HepG2 (cell line): ENCODE results near the gene BRMS1. TPM values are rescaled to one million over a fixed set of nuclear protein-coding genes. Genes with fewer than 3 reads are reported as not detected.

Experiments
- AKNA ChIP-seq: sonication (generic); formaldehyde crosslinking; IDR thresholded peaks from 2 replicates; pipeline ENCODE4 v1.4.0; 2020; ENCODE audit warnings: missing genetic modification reagents, borderline replicate concordance
- CBFB ChIP-seq: sonication (generic); formaldehyde crosslinking; IDR thresholded peaks from 2 replicates; pipeline ENCODE4 v1.4.0; 2020; ENCODE audit warnings: missing genetic modification reagents
- E2F5 ChIP-seq: sonication (generic); formaldehyde crosslinking; conservative IDR thresholded peaks from 2 replicates; pipeline ENCODE4 v1.4.0; 2020; ENCODE audit warnings: missing genetic modification reagents
- FOXA1 ChIP-seq, 2 experiments: fragments of 450-650 bp in 1 of 2; sonication (generic) in 1 of 2; formaldehyde crosslinking in 1 of 2; IDR thresholded peaks; 2 replicates each; pipeline versions ENCODE4 v1.4.0 to v1.6.1; 2016 to 2020; ENCODE audit warnings: missing genetic modification reagents in 1 of 2
- FOXO1 ChIP-seq: sonication (generic); formaldehyde crosslinking; IDR thresholded peaks from 2 replicates; pipeline ENCODE4 v1.4.0; 2020; ENCODE audit warnings: missing genetic modification reagents
- IKZF1 ChIP-seq: fragments of 450-650 bp; IDR thresholded peaks from 2 replicates; pipeline ENCODE4 v1.7.1; 2016
- KAT2B ChIP-seq: fragments of 150-350 bp; IDR thresholded peaks from 2 replicates; pipeline ENCODE4 v1.6.1; 2014; ENCODE audit warnings: low read depth, low read length, borderline replicate concordance
- MTA3 ChIP-seq: sonication (generic); formaldehyde crosslinking; IDR thresholded peaks from 2 replicates; pipeline ENCODE4 v1.4.0; 2020; ENCODE audit warnings: missing genetic modification reagents
- SKI ChIP-seq: fragments of 450-650 bp; IDR thresholded peaks from one replicate; pipeline ENCODE4 v1.6.1; 2018; ENCODE audit warnings: mild to moderate bottlenecking; ENCODE audit not compliant: partially characterized antibody
- ZC3H13 ChIP-seq: sonication (generic); formaldehyde crosslinking; IDR thresholded peaks from 2 replicates; pipeline ENCODE4 v1.8.1; 2023; ENCODE audit warnings: mild to moderate bottlenecking, missing genetic modification reagents, moderate library complexity
- ZNF260 ChIP-seq: sonication (generic); formaldehyde crosslinking; IDR thresholded peaks from 2 replicates; pipeline ENCODE4 v1.4.0; 2020; ENCODE audit warnings: missing genetic modification reagents, low read depth, mild to moderate bottlenecking, borderline replicate concordance
- ZNF337 ChIP-seq: sonication (generic); formaldehyde crosslinking; IDR thresholded peaks from 2 replicates; pipeline ENCODE4 v1.5.1; 2020; ENCODE audit warnings: missing genetic modification reagents, low read depth, mild to moderate bottlenecking, borderline replicate concordance
- ZNF609 ChIP-seq: sonication (generic); formaldehyde crosslinking; IDR thresholded peaks from 2 replicates; pipeline ENCODE4 v1.4.0; 2020; ENCODE audit warnings: mild to moderate bottlenecking, missing genetic modification reagents, borderline replicate concordance
- ZNF878 ChIP-seq: sonication (generic); formaldehyde crosslinking; IDR thresholded peaks from 2 replicates; pipeline ENCODE4 v1.8.1; 2023; ENCODE audit warnings: mild to moderate bottlenecking, missing genetic modification reagents, moderate library complexity
- polyA plus RNA-seq, 8 experiments: library from polyadenylated mRNA; depleted of rRNA in 3 of 8; stranded (reverse) in 7 of 8; unstranded in 1 of 8; fragments of >200 nt; fragmentation: Illumina TruSeq in 4 of 8; extraction: Trizol in 4 of 8; gene quantifications; 2 replicates each; pipeline versions ENCODE4 v1.2.1 to v1.2.3, GENCODE V29; 2011 to 2016; ENCODE audit warnings: low read depth in 4 of 8, missing spikeins in 1 of 8, mixed read lengths in 1 of 8; ENCODE audit not compliant: insufficient read depth in 1 of 8
- total RNA-seq, 5 experiments: library from RNA; depleted of rRNA; stranded (reverse); fragments of >200 nt; fragmentation: Illumina TruSeq; extraction: Trizol; gene quantifications; 2 replicates each; pipeline ENCODE4 v1.2.3, GENCODE V29; 2016; ENCODE audit warnings: low read depth in 1 of 5

Gene BRMS1
- total and polyA plus RNA-seq, 2 of the 13 experiments (the other 11 are each of a cell fraction or from before 2014, with no cell fraction given): 15.8 to 55.7 TPM

- TF ChIP-seq ZNF609 (CRISPR knock-in tag): peak; percentile 32; the same call in 1 of the 2 replicates
- no peak for TF ChIP-seq FOXA1 (IDR thresholded peaks at IDR 0.05)
- no peak for TF ChIP-seq FOXA1 (CRISPR knock-in tag; IDR thresholded peaks at IDR 0.05)
- TF ChIP-seq MTA3 (CRISPR knock-in tag): no peak
- no peak for TF ChIP-seq E2F5 (CRISPR knock-in tag)
- TF ChIP-seq AKNA (CRISPR knock-in tag): no peak
- TF ChIP-seq SKI: peak; percentile 55
- 0 out of 2 replicates have a peak, but pooled peaks have one; percentile 36 for TF ChIP-seq ZNF878 (CRISPR knock-in tag)
- TF ChIP-seq ZC3H13 (CRISPR knock-in tag): peak; percentile 86; the same call in 1 of the 2 replicates
- TF ChIP-seq ZNF260 (CRISPR knock-in tag): no peak
- no peak for TF ChIP-seq FOXO1 (CRISPR knock-in tag)
- no peak for TF ChIP-seq ZNF337
- no peak for TF ChIP-seq IKZF1
- no peak for TF ChIP-seq KAT2B
- TF ChIP-seq CBFB (CRISPR knock-in tag): peak; percentile 93; the same call in 1 of the 2 replicates
Observed at GRCh38 chr11:66336234-66337102, 8.4 kb downstream of the BRMS1 start, which contains the start of gene RIN1 (continued).
